ENCODE measurements around the gene CCDC27. TPM values are rescaled to one million over a fixed set of nuclear protein-coding genes. Genes with fewer than 3 reads are reported as not detected.

The CCDC27 gene
- total RNA-seq, 1 experiment from 2014 or later, result not detected

GRCh38 chr1:3787745-3788605 is 35.7 kb downstream of the CCDC27 start:
- Histone ChIP-seq H3K4me3 (ENCODE audit: low read depth in 2 of 2, low read length in 2 of 2) (no peak overlapping the region), H3K9me3 (ENCODE audit: control insufficient read depth, insufficient read depth, low read depth, low read length) (no peaks in the 10 kb centered on the region), H3K36me3 (ENCODE audit: control insufficient read depth, insufficient read depth, low read length) (peaks cover 2% of the 10 kb centered on the region; the same call in 1 of the 2 replicates), H3K4me1 (ENCODE audit: control insufficient read depth, insufficient read depth, low read length) (no peaks in the 10 kb centered on the region), H3K27me3 (ENCODE audit: control insufficient read depth, insufficient read depth, low read length) (no peaks in the 10 kb centered on the region), H3K27ac (ENCODE audit: low read length) (no peak overlapping the region)
- BruUV-seq (replicated peaks), result no TSS peak
- in situ Hi-C loops (cut with HindIII; ENCODE audit: low pct_unique_long_range_greater_than_20kb, low sequenced_read_pairs) (no loop called here), intact Hi-C loops (cut with micrococcal nuclease; ENCODE audit: unreplicated experiment) (no loop called here)
- TF ChIP-seq SIN3A (IDR thresholded peaks at IDR 0.05; ENCODE audit: borderline replicate concordance, insufficient read depth, low read depth, low read length) (no peak), TCF7L2 (IDR thresholded peaks at IDR 0.05; ENCODE audit: low read depth, low read length) (no peak), POLR2AphosphoS5 (IDR thresholded peaks at IDR 0.05; ENCODE audit: low read depth, low read length) (no peak)
- TF ChIP-seq, protein P1, sequence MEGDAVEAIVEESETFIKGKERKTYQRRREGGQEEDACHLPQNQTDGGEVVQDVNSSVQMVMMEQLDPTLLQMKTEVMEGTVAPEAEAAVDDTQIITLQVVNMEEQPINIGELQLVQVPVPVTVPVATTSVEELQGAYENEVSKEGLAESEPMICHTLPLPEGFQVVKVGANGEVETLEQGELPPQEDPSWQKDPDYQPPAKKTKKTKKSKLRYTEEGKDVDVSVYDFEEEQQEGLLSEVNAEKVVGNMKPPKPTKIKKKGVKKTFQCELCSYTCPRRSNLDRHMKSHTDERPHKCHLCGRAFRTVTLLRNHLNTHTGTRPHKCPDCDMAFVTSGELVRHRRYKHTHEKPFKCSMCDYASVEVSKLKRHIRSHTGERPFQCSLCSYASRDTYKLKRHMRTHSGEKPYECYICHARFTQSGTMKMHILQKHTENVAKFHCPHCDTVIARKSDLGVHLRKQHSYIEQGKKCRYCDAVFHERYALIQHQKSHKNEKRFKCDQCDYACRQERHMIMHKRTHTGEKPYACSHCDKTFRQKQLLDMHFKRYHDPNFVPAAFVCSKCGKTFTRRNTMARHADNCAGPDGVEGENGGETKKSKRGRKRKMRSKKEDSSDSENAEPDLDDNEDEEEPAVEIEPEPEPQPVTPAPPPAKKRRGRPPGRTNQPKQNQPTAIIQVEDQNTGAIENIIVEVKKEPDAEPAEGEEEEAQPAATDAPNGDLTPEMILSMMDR (IDR thresholded peaks at IDR 0.05), result no peak
- TF ChIP-seq, protein P2, sequence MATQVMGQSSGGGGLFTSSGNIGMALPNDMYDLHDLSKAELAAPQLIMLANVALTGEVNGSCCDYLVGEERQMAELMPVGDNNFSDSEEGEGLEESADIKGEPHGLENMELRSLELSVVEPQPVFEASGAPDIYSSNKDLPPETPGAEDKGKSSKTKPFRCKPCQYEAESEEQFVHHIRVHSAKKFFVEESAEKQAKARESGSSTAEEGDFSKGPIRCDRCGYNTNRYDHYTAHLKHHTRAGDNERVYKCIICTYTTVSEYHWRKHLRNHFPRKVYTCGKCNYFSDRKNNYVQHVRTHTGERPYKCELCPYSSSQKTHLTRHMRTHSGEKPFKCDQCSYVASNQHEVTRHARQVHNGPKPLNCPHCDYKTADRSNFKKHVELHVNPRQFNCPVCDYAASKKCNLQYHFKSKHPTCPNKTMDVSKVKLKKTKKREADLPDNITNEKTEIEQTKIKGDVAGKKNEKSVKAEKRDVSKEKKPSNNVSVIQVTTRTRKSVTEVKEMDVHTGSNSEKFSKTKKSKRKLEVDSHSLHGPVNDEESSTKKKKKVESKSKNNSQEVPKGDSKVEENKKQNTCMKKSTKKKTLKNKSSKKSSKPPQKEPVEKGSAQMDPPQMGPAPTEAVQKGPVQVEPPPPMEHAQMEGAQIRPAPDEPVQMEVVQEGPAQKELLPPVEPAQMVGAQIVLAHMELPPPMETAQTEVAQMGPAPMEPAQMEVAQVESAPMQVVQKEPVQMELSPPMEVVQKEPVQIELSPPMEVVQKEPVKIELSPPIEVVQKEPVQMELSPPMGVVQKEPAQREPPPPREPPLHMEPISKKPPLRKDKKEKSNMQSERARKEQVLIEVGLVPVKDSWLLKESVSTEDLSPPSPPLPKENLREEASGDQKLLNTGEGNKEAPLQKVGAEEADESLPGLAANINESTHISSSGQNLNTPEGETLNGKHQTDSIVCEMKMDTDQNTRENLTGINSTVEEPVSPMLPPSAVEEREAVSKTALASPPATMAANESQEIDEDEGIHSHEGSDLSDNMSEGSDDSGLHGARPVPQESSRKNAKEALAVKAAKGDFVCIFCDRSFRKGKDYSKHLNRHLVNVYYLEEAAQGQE (IDR thresholded peaks at IDR 0.05; ENCODE audit: insufficient read depth in 1 of 2, low read depth in 2 of 2, low read length in 1 of 2), result no peak
- ATAC-seq (no peak), DNase-seq (ENCODE audit: low read depth, low spot score) (no peak)
- ChIA-PET POLR2A (no interaction called here), CTCF (no interaction called here)

DNA sequence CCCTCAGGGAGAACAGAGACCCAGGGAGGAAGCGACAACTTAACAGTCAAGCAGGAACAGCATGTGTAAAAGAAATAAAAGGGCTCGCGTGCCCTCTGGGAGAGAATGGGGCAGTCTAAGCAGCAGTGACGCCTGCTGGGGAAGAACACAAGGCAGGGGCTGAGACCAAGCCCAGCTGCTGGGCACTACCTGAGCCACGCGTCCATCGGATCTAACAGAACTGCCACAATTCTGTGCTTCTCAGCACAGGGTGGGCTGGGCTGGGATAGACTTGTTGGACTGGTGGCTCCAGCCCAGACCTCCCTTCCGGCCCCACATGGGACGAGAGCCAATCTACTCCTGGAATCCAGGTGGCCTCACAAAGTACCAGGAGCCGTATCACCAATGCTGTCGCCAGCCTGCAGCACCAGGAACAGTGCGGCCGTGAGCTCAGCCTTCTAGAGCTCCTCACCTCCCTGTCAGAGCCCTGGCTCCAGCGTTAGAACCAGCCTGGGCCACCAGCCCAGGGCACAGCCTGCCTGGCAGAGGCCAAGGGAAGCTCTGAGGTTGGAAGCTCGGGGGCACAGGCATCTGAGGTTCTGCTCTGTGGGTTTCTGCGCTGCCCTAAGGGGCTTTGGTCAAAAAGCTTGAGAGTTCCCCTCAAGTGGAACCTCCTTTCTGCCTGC is 36.6 kb downstream of the CCDC27 start:
- no peaks in the 10 kb centered on the region for H3K9me3 ChIP-seq (ENCODE audit: control insufficient read depth, insufficient read depth, low read depth, low read length)
- in situ Hi-C loops (cut with HindIII; ENCODE audit: low pct_unique_long_range_greater_than_20kb, low sequenced_read_pairs), result no loop called here
- no TSS peak for BruUV-seq (replicated peaks)
- no peaks in the 10 kb centered on the region for H3K4me1 ChIP-seq (ENCODE audit: control insufficient read depth, insufficient read depth, low read length)
- no peaks in the 10 kb centered on the region for H3K27me3 ChIP-seq (ENCODE audit: control insufficient read depth, insufficient read depth, low read length)
- H3K36me3 ChIP-seq (ENCODE audit: control insufficient read depth, insufficient read depth, low read length), result no peaks in the 10 kb centered on the region; the same call in 1 of the 2 replicates
- no peak overlapping the region for H3K27ac ChIP-seq (ENCODE audit: low read length)
- H3K4me3 ChIP-seq (ENCODE audit: low read depth in 2 of 2, low read length in 2 of 2), result no peak overlapping the region
- ChIA-PET CTCF (interaction anchor here (0.5 kb wide), 1 partner anchor 364 kb away, joined by 8 read pairs; no protein-coding TSS in a partner anchor), POLR2A (no interaction called here)
- intact Hi-C loops (cut with micrococcal nuclease; ENCODE audit: unreplicated experiment), result no loop called here
- TF ChIP-seq TCF7L2 (IDR thresholded peaks at IDR 0.05; ENCODE audit: low read depth, low read length) (no peak), POLR2AphosphoS5 (IDR thresholded peaks at IDR 0.05; ENCODE audit: low read depth, low read length) (no peak), SIN3A (IDR thresholded peaks at IDR 0.05; ENCODE audit: borderline replicate concordance, insufficient read depth, low read depth, low read length) (no peak)
- TF ChIP-seq, protein P1 (IDR thresholded peaks at IDR 0.05), result no peak
- TF ChIP-seq, protein P2 (IDR thresholded peaks at IDR 0.05; ENCODE audit: insufficient read depth in 1 of 2, low read depth in 2 of 2, low read length in 1 of 2), result no peak
- ATAC-seq (no peak), DNase-seq (ENCODE audit: low read depth, low spot score) (no peak)
